ENCODE results near the gene NTF3.

The NTF3 gene

GRCh38 chr12:5432011-5432400, at the start of gene NTF3:
Gene NTF3 (plus strand): TSS chr12:5432108. CDS start chr12:5432325, 217 bp downstream.
- no peak for DNase-seq (ENCODE audit: low read depth)

- DNase-seq (ENCODE audit: low read depth): no peak
These were observed 47.9 kb upstream of the NTF3 start for GRCh38 chr12:5384015-5384414.

GRCh38 chr12:5388581-5389535, 43.0 kb upstream of the NTF3 start:
- DNase-seq (ENCODE audit: low read depth): no peak

DNA sequence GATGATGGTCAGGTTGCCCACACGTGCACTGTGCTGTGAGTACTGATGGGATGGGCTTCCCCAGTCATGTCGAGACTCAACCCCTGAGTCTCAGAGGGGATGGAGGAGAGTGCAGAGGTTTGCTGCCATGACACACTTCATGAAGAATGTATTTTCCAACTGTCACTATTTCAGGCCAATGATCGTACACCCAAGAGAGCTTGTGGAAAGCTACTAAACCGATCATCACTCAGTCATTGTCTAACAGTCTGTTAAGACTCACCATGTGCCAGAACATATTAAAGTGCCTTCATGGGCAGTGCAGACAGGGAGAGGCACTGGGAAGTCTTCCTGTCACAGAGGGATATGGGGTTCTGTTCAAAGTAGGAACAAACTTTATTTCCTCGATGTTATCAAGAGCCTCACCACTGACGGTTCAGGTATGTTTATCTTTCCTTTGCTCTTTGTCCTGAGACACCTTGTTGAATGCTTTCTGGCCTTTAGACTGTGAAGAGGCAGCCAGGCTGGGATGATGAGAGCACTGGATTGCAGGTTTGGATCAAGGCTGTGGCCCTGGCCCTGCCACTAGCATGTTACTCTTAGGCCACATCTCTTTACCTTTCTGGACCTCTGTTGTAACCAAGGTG, 41.6 kb upstream of the NTF3 start:
- no peak for DNase-seq (ENCODE audit: low read depth)

- no peak for DNase-seq (ENCODE audit: low read depth)
These were observed 40.3 kb upstream of the NTF3 start for GRCh38 chr12:5391653-5392052.

DNA sequence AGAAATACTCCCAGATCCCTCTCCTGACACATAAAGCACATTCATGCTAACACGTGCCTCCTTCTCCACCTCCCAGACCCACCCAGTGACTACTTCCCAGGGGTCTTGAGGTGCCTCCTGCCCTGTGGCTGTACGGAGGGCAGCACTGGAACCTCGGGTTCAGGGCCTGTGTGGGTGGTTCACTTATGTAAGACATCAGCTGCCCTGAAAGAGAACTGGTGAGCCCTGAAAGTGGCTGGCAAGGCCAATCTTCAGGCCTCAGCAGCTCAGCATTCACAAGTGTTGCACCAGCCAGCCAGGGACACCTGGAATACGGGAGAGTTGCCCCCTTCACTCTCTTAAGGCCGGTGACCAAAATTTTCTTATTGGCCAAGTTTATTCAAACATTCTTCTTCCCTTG, 38.9 kb upstream of the NTF3 start:
- DNase-seq (ENCODE audit: low read depth): no peak

- no peak for DNase-seq (ENCODE audit: low read depth)
These were observed 36.3 kb upstream of the NTF3 start for GRCh38 chr12:5395443-5396271.

DNA sequence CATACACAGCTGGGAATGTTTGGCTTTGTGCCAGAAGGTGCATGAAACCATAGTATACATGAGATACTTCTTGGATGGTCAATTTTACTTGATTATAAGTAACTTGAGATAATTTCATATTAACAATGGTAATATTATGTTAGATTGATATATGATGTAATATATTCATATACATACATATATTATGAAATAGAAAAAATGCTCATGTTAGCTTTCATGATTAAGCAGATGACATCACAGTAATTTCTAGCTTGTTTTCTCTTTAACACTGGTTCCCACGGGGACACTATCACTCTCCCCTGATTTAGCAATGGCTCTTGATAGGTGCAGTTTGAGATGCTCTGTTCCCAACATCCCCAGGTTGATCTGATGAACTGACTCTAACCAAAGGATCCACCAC, 35.4 kb upstream of the NTF3 start:
- DNase-seq (ENCODE audit: low read depth): no peak

GRCh38 chr12:5399266-5399665, 32.6 kb upstream of the NTF3 start:
- no peak for DNase-seq (ENCODE audit: low read depth)

- no peak for DNase-seq (ENCODE audit: low read depth)
These were observed 29.6 kb upstream of the NTF3 start for GRCh38 chr12:5402009-5402935.

GRCh38 chr12:5403411-5403810, 28.5 kb upstream of the NTF3 start:
- DNase-seq (ENCODE audit: low read depth): no peak

- no peak for DNase-seq (ENCODE audit: low read depth)
These were observed 24.7 kb upstream of the NTF3 start for GRCh38 chr12:5407034-5407856.

DNA sequence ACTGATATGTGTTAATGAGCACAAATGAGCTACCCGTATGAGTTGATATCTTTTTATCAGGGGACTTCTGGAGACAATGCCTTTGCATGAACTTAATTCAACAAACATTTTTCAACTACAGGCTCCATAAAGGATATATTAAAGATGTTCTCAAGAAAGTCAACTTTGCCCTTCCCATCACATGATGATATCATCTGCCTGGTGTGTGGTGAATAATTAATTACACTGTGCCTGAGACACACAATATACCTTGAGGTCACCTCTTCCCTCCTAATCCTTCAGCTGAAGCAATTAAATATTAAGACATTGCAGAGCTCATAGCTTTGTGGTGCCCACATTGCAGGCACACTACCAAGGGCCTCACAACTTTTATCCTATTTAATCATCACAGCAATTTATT, 22.3 kb upstream of the NTF3 start:
- DNase-seq (ENCODE audit: low read depth): no peak

GRCh38 chr12:5416571-5416970, 15.3 kb upstream of the NTF3 start:
- DNase-seq (ENCODE audit: low read depth): no peak

DNA sequence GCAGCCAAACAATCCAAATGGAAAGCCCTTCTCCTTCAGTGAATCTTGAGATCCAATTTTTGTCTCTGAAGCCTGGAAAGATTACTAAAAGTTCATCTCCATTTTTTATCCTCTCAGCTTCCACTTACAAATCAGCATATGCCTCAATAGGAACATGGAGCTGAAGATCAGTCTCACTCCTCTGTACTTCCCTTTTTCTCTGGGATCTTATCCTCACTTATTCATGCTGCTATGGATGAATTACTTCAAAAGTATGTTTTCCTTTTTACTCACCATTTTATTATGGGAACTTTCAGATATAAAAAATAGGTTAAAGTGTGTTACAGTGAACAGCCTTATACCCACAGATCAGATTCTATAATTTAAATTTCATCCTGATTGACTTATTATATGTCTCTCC, 14.4 kb upstream of the NTF3 start:
- DNase-seq (ENCODE audit: low read depth): no peak

- DNase-seq (ENCODE audit: low read depth): peak; percentile 6
These were observed 3.3 kb upstream of the NTF3 start for GRCh38 chr12:5428332-5429221.

DNA sequence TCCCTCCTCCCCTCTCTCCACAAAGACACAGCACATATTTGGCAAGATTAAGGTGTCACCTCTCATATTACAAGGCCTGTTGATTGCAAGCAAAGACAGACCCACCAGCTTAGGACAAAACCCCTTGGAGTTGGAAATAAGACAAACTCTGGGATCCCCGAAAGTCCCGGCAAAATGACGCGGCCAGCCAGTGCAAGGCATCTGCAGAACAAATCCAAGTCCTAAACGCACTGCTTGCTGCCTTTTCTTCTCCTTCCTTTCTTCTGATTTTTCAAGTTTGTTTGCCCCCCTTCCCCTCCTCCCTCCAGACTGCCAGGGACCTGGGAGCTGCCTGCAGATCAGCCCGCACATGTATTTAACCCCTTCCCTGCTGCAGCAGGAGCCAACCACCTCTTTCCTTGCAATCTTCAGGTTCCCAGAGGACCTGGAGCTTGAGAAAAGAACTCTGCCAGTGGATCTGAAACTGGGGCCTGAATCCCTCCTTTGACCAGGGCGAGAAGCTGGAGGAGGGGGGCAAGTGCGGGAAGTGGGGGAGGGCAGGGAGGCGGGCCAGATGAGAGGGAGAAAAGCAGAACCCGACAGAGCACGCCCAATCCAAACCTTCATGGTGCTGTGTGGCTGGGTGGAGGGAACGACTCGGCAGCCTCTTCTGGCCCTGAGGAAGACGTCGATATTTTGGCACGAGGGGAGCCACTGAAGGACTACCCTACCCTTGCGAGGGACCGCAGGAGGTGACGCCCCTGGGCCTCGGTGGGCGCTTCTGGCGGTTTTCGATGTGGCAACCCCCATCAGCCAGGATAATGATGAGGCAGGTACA, 2.0 kb upstream of the NTF3 start:
- no peak for DNase-seq (ENCODE audit: low read depth)

Measured in fibroblast of the conjunctiva (primary cell).